ENCODE measurements around the gene CCL25.
"Not testable (repeated sequence)": the region's sequence is repeated elsewhere in the genome, so short reads cannot be mapped to it uniquely, and the experiment has no call there.

Gene CCL25

DNA sequence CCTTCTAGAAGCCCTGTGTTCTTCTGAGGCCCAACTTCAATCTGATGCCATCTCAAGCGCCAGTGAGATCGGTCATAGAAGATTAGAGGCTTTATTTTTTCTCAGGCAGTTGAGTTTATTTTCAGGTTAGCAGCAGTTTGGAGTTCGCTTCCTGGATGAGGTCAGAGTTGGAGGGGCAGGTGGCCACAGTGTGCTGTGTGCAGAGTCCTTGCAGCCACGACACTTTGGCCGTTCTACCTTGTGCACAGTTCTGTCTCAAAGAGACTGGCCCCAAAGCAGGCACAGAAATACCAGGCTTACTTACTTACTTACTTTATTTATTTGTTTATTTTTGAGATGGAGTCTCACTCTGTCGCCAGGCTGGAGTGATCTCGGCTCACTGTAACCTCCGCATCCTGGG lies 31.2 kb upstream of the CCL25 start:
- H3K4me3 ChIP-seq (ENCODE audit: low read length): no peak overlapping the region
- TF ChIP-seq CTCF (conservative IDR thresholded peaks at IDR 0.05; ENCODE audit: low read length): no peak
- no peak for DNase-seq (ENCODE audit: low read depth)

- DNase-seq (ENCODE audit: low read depth): no peak
- no peak overlapping the region for H3K4me3 ChIP-seq (ENCODE audit: low read length)
- no peak for TF ChIP-seq CTCF (conservative IDR thresholded peaks at IDR 0.05; ENCODE audit: low read length)
These were observed 30.3 kb upstream of the CCL25 start for GRCh38 chr19:8022275-8022674.

DNA sequence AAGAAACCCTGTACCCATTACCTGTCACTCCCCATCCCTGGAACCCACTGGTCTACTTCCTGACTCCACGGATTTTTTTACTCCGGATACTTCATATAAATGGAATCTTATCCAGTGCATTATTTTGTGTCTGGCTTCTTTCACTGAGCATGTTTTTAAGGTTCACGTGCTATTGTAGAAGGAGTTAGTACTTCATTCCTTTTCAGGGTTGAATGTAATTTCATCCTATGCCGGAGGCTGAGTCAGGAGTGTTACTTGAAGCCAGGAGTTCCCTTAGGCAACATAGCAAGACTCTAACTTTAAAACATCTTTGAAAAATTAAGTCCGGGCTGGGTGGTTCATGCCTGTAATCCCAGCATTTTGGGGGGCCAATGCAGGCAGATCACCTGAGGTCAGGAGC lies 29.2 kb upstream of the CCL25 start:
- no peak for TF ChIP-seq CTCF (conservative IDR thresholded peaks at IDR 0.05; ENCODE audit: low read length)
- no peak overlapping the region for H3K4me3 ChIP-seq (ENCODE audit: low read length)
- no peak for DNase-seq (ENCODE audit: low read depth)

DNA sequence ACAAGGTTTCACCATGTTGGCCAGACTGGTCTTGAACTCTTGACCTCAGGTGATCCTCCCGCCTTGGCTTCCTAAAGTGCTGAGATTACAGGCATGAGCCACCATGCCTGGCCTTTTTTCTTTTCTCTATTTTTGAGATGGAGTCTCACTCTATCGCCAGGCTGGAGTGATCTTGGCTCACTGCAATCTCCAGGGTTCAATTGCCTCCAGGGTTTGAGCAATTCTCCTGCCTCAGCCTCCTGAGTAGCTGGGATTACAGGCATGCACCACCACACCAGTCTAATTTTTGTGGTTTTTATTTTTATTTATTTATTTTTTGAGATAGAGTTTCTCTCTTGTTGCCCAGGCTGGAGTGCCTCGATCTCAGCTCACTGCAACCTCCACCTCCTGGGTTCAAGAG lies 28.3 kb upstream of the CCL25 start:
- not testable (repeated sequence) for DNase-seq (ENCODE audit: low read depth); H3K4me3 ChIP-seq (ENCODE audit: low read length)

DNA sequence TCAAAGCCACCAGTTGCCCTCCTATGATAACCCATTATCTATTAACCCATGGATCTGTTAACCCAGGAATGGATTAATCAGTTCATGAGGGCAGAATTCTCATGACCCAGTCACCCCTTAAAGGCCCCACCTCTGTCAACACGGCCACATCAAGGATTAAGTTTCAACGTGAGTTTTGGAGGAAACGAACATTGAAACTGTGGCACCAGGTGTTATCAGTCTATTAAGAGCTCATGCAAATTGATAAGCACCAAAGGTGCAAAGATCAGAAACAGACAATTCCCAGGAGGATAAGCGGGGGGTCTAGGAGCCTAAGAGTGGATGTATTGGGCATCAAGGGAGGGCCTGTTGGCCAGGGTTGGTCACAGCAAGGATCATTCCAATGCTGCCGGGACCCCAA lies 27.2 kb upstream of the CCL25 start:
- H3K4me3 ChIP-seq (ENCODE audit: low read length): no peak overlapping the region
- TF ChIP-seq CTCF (conservative IDR thresholded peaks at IDR 0.05; ENCODE audit: low read length): no peak
- no peak for DNase-seq (ENCODE audit: low read depth)

DNA sequence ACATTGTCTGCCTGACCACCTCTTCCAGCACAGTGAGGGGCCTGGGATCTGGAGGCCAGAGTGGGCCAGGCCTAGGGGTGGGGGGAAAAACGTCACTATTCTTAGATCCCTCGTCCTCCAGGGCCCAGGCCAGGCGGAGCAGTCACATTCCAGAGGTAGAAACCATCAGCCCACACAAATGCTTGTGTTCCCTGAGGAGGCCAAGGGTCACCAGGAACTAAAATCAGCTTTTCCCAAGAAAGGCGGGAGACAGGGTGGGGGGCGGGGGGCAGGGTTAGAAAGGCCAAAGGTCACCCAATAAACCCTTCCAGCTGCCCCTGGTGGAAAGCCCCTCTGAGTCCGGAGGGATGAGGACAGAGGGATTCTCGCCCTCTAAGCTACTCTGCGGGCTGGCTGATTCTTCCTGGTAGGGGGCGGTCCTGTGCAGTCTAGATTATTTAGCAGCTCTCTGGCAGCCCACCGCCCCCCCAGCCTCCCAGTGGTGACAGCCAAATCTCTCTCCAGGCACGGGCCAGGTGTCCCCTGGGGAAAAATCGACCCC lies 23.5 kb upstream of the CCL25 start:
- no peak overlapping the region for H3K4me3 ChIP-seq (ENCODE audit: low read length)
- DNase-seq (ENCODE audit: low read depth): no peak
- no peak for TF ChIP-seq CTCF (conservative IDR thresholded peaks at IDR 0.05; ENCODE audit: low read length)

- H3K4me3 ChIP-seq (ENCODE audit: low read length): no peak overlapping the region
- no peak for TF ChIP-seq CTCF (conservative IDR thresholded peaks at IDR 0.05; ENCODE audit: low read length)
- DNase-seq (ENCODE audit: low read depth): no peak
These were observed 21.6 kb upstream of the CCL25 start for GRCh38 chr19:8030960-8031359.

DNA sequence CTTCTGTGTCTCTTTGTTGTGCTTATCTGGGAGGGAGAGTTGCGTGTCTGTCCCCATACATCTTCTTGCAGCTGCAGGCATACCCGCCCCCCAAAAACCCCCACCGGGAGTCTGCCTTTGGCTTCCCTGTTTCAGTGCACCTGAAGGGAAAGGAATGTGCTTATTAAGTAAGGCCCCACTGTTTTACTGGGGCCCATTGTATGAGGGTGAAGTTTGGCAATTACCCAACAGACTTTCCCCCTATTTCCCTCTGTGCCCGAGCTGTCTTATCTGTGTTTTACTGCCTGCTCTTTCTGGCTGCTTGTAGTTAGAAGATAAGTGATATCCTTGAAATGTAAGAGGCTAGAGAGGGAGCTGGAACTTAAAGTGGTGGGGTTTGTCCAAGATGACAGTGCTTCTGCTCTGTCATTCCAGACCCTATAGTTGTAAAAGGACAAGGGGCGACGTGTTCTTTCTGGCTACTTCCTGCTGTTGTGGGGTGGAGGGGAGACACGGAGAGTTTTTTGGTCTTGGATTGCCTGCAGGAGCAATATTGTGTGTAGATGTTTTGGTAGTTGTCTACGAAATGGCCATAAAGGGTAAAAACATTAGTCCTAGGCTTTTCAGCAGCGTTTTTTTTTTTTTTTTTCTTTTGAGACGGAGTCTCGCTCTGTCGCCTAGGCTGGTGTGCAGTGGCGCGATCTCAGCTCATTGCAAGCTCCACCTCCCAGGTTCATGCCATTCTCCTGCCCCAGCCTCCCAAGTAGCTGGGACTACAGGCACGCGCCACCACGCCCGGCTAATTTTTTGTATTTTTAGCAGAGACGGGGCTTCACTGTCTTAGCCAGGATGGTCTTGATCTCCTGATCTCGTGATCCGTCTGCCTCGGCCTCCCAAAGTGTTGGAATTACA lies 19.0 kb upstream of the CCL25 start:
- DNase-seq (ENCODE audit: low read depth); H3K4me3 ChIP-seq (ENCODE audit: low read length): not testable (repeated sequence)
